ENCODE data around the gene ALPK1.
"Not testable (repeated sequence)": the region's sequence is repeated elsewhere in the genome, so short reads cannot be mapped to it uniquely, and the experiment has no call there.

Gene ALPK1

GRCh38 chr4:112296949-112297880 is at the start of gene ALPK1:
Gene ALPK1 (plus strand): TSS chr4:112297369.
- peak in 1 of 58 donors; percentile 29 for DNase-seq

DNA sequence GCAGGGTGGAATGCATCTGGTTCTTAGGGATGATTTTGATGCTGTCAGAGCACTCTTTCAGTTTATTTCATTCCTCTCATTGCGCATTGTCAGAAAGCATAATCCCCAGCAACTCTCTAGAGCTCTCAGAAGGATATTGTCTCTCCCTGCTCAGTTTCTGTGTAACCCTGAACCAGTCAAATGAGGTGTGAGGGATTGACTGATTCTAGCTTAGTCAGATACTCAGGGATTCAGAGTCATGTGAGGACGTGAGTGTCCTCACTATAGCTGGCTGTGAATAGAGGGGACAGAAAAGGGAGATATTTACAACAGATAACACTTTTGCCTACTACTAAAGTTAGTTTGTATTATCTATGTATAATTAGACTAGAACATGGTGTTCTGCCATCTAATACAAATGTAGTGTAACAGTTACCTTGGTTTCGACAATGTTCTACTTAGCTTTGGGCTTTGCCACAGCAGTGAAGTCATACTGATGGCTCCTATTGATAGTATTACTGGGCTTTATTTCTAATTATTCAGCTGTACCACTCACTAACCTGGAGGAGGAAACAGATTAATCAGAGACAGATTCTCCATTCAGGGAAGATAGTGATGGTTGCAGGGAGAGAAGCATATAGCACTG is 46.0 kb upstream of the ALPK1 start:
- no peak for DNase-seq

DNA sequence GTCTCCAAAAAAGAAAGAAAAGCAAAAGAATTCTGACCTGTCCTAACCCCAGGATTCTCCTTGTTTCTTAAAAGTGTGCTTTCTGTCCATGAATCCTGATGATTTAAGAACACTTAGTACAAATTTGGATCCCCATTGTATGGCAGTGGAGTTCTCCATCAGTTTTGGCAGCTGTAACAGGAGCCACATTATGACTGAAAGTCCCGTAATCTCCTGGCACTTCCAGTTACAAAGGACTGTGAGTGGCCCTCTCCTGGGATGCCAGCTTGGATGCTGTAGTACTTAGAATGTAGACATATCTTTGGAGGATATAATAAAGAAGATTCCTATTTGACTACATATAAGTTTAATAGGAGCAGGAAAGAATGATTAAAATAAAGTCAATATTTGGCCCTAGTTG is 44.9 kb upstream of the ALPK1 start:
- DNase-seq = peak in 1 of 58 donors; percentile 2

DNA sequence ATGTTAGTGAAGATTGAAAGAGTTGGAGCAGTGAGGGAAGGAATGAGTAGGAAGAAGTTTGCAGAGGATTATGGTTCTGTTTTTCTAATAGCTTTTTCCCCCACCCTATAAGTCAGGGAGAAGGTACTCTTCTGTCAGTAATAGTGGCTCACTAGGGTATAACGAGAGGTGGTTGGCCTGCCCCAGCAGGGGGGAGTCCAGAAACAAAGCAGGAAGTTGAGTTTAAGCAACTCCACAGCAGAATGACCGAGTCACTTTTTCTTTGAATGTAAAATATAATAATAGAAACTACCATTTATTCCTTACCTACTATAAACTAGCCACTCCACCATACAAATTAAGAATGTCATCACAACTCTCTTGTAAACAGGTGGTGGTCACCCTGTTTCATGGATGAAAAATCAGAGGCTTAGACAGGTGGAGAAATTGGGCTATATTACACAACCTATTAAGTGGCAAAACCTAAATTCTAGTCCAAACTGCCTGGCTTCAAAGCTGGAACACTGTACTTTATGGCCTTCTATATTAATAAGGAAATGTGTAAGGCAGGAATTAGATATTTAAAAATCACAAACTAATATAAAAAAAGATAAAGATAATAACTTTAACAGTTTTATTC is 43.7 kb upstream of the ALPK1 start:
- no peak for DNase-seq

GRCh38 chr4:112257098-112257497 is 40.1 kb upstream of the ALPK1 start:
- no peak for DNase-seq

DNA sequence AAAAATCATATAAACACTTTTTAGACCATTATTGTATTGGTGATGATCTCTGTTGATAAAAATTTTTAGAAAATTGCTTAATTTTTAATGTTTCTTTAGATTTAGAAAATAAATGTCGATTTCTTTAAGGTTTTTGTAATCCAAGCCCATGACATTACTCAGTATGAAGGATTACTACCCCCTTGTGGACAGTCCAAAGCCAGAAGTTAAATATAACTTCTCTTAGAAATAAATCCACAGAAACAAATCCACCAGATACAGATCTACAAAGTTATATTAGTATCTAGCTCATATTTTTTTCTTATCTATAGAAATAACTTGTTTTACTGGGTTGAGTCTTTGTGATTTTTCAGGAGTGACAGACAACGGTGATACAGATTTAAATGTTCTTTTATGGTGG is 30.3 kb upstream of the ALPK1 start:
- DNase-seq = no peak

GRCh38 chr4:112270051-112270450 is 27.1 kb upstream of the ALPK1 start:
- DNase-seq = no peak

DNA sequence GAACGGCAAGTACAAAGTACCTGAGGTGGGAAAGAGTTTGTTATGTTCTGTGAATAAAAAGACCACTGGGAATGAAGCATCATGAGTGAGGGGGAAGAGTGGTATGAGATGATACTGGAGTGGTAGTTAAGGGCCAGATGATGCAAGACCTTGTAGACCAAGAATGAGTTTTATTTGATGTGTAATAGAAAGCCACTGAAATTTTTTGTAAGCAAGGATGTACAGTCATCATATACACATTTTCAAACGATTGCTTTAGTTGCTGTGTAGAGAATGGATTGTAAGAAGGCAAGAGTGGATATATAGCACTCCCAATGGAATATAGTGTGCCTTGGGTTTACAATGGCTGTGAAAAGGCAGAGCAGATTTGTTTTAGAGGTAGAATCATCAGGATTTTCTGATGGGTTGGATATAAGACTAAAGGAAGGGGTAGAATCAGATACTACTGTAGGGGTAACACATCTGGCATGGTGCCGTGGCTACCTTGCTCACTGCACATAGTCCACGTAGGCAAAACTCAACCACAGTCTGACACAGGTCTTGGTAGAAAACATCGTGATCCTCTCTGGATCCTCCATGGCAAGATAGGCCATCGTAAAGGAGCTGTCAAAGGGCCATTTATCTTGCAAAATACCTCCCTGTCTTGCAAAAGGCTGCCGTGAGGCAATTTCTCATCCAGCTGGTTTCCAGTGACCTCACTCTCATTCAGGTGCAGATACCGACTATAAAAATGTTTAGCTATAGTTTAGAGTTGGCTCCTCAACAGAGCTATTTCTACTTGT is 26.3 kb upstream of the ALPK1 start:
- DNase-seq = no peak

DNA sequence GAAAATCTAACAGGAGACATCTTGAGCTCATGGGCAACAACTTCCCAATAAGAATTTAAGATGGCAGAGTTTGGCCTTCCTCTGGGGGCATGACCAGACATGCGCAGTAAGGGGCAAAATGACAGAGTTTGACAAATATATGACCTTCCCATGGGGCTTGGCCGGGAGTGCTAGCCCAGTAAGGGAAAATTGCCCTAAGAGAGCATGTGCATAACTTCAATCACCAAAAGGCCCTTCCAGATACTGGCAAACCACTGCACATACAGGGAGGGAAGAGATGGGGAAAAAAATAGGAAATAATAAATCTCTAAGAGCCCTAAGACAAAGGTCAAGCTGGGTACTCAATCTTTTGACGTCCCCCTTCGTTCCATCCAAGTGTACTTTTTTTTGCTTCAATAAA is 24.9 kb upstream of the ALPK1 start:
- DNase-seq = no peak

DNA sequence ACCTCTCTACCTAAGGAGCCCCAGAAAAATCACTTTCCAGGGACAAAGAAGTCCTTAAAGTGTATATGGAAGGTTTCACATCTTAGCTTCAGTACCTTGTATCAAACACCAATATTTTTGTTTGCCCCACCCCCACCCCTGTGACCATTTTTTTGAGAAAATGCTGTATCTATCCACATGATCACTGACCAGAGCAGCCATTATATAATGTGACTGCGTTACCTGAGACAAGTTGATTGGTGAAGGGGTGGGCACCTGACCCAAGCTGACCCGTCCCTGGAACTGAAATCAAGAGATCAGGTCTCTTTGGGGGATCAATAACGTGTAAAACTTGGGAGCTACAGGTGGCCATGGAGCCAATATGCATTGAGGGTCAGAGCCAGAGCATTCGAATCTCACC is 22.2 kb upstream of the ALPK1 start:
- no peak for DNase-seq

DNA sequence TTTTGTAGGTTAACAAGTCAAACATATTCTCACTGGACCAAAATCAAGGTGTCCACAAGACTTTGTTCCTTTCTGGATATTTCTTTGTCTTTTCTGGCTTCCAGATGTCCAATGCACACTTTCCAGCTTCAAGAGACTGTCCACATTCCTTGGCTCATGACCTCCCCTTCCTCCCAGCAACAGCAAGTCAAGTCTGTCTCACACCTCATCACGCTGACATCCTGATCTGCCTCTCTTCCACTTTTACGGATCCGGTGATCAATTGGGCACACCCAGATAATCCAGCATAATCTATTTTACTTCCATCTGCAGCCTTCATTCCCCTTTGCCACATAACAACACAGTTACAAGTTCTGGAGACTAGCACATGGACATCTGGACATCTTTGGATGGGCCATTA is 21.1 kb upstream of the ALPK1 start:
- DNase-seq = no peak

DNA sequence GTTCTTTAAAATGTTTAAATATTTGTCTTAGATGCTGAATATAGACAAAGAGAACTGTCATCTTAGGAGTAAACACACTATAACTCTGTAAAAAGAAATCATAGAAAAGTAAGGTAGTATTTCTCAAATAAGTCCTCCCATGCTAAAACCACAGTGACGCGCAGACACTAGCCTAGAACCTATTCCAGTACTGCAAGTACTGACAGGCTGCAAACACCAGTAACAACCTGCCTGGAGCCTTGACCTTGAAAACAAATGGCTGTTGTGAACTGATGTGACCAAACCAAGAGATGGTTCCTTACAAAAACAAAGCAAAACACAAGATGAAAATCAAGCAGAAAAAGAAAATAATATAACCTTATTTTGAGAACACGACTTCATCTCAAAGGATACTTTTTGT is 19.9 kb upstream of the ALPK1 start:
- DNase-seq = no peak

- DNase-seq = no peak
These were observed 19.3 kb upstream of the ALPK1 start for GRCh38 chr4:112277705-112278448.

- DNase-seq = no peak
These were observed 17.9 kb upstream of the ALPK1 start for GRCh38 chr4:112279025-112279881.

- no peak for DNase-seq
These were observed 17.3 kb upstream of the ALPK1 start for GRCh38 chr4:112279882-112280315.

- DNase-seq = no peak
These were observed 16.6 kb upstream of the ALPK1 start for GRCh38 chr4:112280386-112281056.

DNA sequence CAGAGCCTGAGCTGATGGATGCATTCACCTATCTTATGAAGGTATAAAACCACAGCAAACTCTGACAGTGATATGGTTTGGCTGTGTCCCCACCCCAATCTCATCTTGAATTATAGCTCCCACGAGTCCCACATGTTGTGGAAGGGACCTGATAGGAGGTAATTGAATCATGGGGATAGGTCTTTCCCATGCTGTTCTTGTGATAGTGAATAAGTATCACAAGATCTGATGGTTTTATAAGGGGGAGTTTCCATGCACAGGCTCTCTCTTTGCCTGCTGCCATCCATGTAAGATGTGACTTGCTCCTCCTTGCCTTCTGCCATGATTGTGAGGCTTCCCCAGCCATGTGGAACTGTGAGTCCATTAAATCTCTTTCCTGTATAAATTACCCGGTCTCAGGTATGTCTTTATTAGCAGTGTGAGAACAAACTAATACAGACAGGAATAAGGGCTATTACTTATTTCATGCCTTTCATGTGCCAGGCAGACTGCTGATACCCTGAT is 15.2 kb upstream of the ALPK1 start:
- DNase-seq = not testable (repeated sequence)

DNA sequence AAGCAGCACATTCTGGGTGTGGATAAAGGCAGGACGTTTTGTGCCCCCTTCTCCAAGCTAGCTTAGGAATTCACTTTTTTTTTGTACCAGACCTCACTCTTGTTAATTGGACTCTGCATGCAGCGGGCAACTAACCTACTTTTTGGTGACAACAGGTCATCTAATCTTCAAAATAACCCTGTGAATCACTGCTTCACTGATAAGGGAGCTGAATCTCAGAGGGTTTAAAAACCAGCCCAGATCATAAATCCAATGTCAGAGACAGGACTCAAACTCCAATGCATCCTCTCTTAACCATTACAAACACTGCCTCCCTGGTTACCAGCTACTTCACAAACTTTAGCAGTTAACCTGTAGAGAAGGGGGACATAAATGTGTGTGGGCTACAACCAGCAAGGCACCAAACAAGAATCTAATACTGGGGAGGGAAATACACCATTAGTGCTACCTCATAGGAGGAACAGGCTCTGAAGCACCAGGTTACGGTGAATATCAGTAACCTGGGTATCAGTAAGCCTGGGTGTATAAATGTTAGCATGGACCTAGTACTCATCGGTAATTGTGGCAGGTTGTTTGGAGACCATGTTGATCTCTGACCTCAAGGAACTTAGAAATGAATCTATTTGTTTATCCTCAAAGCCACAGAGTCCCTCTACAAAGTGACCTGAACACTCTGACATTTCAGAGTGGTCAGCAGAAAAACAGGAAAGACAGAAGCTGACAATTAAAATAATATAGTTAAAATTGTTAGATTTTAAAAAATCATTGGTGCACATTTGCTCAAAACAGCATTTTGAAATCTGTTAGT is 14.1 kb upstream of the ALPK1 start:
- no peak for DNase-seq

All from anterior cingulate cortex (tissue), 58 donors.